K562 (cell line): ENCODE results near the gene PPT2. TPM values are rescaled to one million over a fixed set of nuclear protein-coding genes. Genes with fewer than 3 reads are reported as not detected.

ENCODE experiments used
- FOXA3 ChIP-seq, 2 experiments: fragments of 450-650 bp in 1 of 2; sonication (generic) in 1 of 2; formaldehyde crosslinking; IDR thresholded peaks in 1 of 2; conservative IDR thresholded peaks in 1 of 2; 2 replicates each; pipeline versions ENCODE4 v1.4.0 to v1.8.0; 2020 to 2022; ENCODE audit warnings: mild to moderate bottlenecking in 2 of 2, missing genetic modification reagents in 1 of 2
- FOXK1 ChIP-seq: sonication (generic); formaldehyde crosslinking; IDR thresholded peaks from 2 replicates; pipeline ENCODE4 v1.8.0; 2022; ENCODE audit warnings: missing genetic modification reagents, mild to moderate bottlenecking, borderline replicate concordance
- PHF21A ChIP-seq: fragments of 450-650 bp; IDR thresholded peaks from 2 replicates; pipeline ENCODE4 v1.6.1; 2017; ENCODE audit warnings: low read depth, borderline replicate concordance
- PML ChIP-seq: IDR thresholded peaks from 2 replicates; pipeline ENCODE4 v1.6.1; 2012; ENCODE audit warnings: low read length, inconsistent platforms
- PRPF4 ChIP-seq: fragments of 200-400 bp; formaldehyde crosslinking; IDR thresholded peaks from one replicate; pipeline ENCODE4 v1.6.1; 2017; ENCODE audit warnings: low read length, low read depth, mild to moderate bottlenecking; ENCODE audit not compliant: insufficient read depth, poor library complexity, severe bottlenecking
- TEAD1 ChIP-seq, 2 experiments: fragments of 450-650 bp in 1 of 2; sonication (generic) in 1 of 2; formaldehyde crosslinking; IDR thresholded peaks; 2 replicates each; pipeline versions ENCODE4 v1.4.0 to v1.8.0; 2020 to 2022; ENCODE audit warnings: mild to moderate bottlenecking in 2 of 2, missing genetic modification reagents in 1 of 2
- THRAP3 ChIP-seq: fragments of 450-650 bp; IDR thresholded peaks from 2 replicates; pipeline ENCODE4 v1.6.1; 2016; ENCODE audit warnings: mild to moderate bottlenecking, inconsistent platforms, borderline replicate concordance
- TSHZ1 ChIP-seq: fragments of 250-450 bp; sonication (Bioruptor Pico); IDR thresholded peaks from 2 replicates; pipeline ENCODE4 v1.4.0; 2020; ENCODE audit warnings: mild to moderate bottlenecking, moderate library complexity
- ZBTB11 ChIP-seq, 3 experiments: fragments of 200-800 bp in 1 of 3; fragments of 250-450 bp in 1 of 3; fragments of 450-650 bp in 1 of 3; sonication (Bioruptor Pico) in 1 of 3; sonication (Bioruptor generic) in 1 of 3; formaldehyde crosslinking in 1 of 3; IDR thresholded peaks; 2 replicates each; pipeline versions ENCODE4 v1.6.1 to v1.8.0; 2016 to 2022; ENCODE audit warnings: mild to moderate bottlenecking in 2 of 3, missing genetic modification characterization in 2 of 3, missing compliant biosample characterization in 1 of 3, moderate library complexity in 1 of 3
- ZEB2 ChIP-seq: fragments of 450-650 bp; IDR thresholded peaks from 2 replicates; pipeline ENCODE4 v1.6.1; 2016
- ZNF384 ChIP-seq: IDR thresholded peaks from 2 replicates; pipeline ENCODE4 v1.6.1; 2012; ENCODE audit warnings: low read depth, low read length, improper control_type of control experiment
- ZNF830 ChIP-seq: fragments of 250-450 bp; sonication (Bioruptor Pico); IDR thresholded peaks from 2 replicates; pipeline ENCODE4 v1.5.0; 2021; ENCODE audit warnings: mild to moderate bottlenecking
- polyA plus RNA-seq, 8 experiments: library from polyadenylated mRNA; depleted of rRNA in 4 of 8; stranded (reverse) in 5 of 8; unstranded in 3 of 8; fragments of >200 nt; fragmentation: Nextera tagmentation in 2 of 8; fragmentation: Illumina TruSeq in 1 of 8; extraction: Ambion mirVana in 2 of 8; extraction: Trizol in 1 of 8; gene quantifications; 2 replicates each; pipeline versions ENCODE4 v1.2.1 to v1.2.3, GENCODE V29; 2011 to 2014; ENCODE audit warnings: inconsistent platforms in 1 of 8, missing spikeins in 1 of 8
- total RNA-seq, 7 experiments: library from RNA; depleted of rRNA in 6 of 7; stranded (reverse); fragments of >200 nt in 6 of 7; fragmentation: Illumina TruSeq in 2 of 7; extraction: Trizol in 2 of 7; gene quantifications; 2 replicates each; pipeline versions ENCODE4 v1.2.1 to v1.2.3, GENCODE V29; 2011 to 2021; ENCODE audit warnings: low replicate concordance in 1 of 7
- TF ChIP-seq, protein P1 (sequence below): fragments of 450-650 bp; IDR thresholded peaks from 2 replicates; pipeline ENCODE4 v1.6.1; 2017; ENCODE audit warnings: antibody characterized with exemption
- TF ChIP-seq, protein P2 (sequence below): fragments of 450-650 bp; formaldehyde crosslinking; IDR thresholded peaks from 2 replicates; pipeline ENCODE4 v1.4.0; 2020; ENCODE audit warnings: mild to moderate bottlenecking, moderate library complexity

Gene PPT2
- total and polyA plus RNA-seq, 9 of the 15 experiments (the other 6 are each of a cell fraction or from before 2014, with no cell fraction given): 27.4 to 98.8 (median 69.9) TPM

- no peak for TF ChIP-seq TEAD1 (CRISPR knock-in tag; IDR thresholded peaks at IDR 0.05)
- no peak for TF ChIP-seq PRPF4
- TF ChIP-seq ZNF384: peak; percentile 62; the same call in 1 of the 2 replicates
- no peak for TF ChIP-seq PHF21A
- TF ChIP-seq TSHZ1 (CRISPR knock-in tag): no peak
- no peak for TF ChIP-seq ZNF830 (CRISPR knock-in tag)
- no peak for TF ChIP-seq FOXK1 (CRISPR knock-in tag)
- TF ChIP-seq FOXA3 (CRISPR knock-in tag; conservative IDR thresholded peaks at IDR 0.05 in 1 of 2, IDR thresholded peaks at IDR 0.05 in 1 of 2): no peak
- TF ChIP-seq, protein P1, sequence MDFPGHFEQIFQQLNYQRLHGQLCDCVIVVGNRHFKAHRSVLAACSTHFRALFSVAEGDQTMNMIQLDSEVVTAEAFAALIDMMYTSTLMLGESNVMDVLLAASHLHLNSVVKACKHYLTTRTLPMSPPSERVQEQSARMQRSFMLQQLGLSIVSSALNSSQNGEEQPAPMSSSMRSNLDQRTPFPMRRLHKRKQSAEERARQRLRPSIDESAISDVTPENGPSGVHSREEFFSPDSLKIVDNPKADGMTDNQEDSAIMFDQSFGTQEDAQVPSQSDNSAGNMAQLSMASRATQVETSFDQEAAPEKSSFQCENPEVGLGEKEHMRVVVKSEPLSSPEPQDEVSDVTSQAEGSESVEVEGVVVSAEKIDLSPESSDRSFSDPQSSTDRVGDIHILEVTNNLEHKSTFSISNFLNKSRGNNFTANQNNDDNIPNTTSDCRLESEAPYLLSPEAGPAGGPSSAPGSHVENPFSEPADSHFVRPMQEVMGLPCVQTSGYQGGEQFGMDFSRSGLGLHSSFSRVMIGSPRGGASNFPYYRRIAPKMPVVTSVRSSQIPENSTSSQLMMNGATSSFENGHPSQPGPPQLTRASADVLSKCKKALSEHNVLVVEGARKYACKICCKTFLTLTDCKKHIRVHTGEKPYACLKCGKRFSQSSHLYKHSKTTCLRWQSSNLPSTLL: no peak
- TF ChIP-seq THRAP3: no peak; the same call in 1 of the 2 replicates
- no peak for TF ChIP-seq PML
- TF ChIP-seq ZBTB11 (CRISPR knock-in tag; IDR thresholded peaks at IDR 0.05): peak in 1 of 3 experiments; percentile 30; a peak in 1 of 6 replicates
- TF ChIP-seq, protein P2, sequence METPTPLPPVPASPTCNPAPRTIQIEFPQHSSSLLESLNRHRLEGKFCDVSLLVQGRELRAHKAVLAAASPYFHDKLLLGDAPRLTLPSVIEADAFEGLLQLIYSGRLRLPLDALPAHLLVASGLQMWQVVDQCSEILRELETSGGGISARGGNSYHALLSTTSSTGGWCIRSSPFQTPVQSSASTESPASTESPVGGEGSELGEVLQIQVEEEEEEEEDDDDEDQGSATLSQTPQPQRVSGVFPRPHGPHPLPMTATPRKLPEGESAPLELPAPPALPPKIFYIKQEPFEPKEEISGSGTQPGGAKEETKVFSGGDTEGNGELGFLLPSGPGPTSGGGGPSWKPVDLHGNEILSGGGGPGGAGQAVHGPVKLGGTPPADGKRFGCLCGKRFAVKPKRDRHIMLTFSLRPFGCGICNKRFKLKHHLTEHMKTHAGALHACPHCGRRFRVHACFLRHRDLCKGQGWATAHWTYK (CRISPR knock-in tag): no peak
- 0 out of 2 replicates have a peak, but pooled peaks have one; percentile 47 for TF ChIP-seq ZEB2
These were observed 22.0 kb downstream of the PPT2 start, which contains the start of gene AGPAT1 (continued) for GRCh38 chr6:32175711-32176475.
